GM23338 (cell line): ENCODE data around the gene BDKRB1.
A peak's percentile ranks its signal among the peaks of the same experiment; 100 is the strongest.

Experiments
- CREB1 ChIP-seq: fragments of 250-450 bp; sonication (Bioruptor Pico); IDR thresholded peaks from 2 replicates; pipeline ENCODE4 v1.5.0; 2020; ENCODE audit warnings: low read depth, mild to moderate bottlenecking, moderate library complexity
- ETS1 ChIP-seq: IDR thresholded peaks from 2 replicates; pipeline ENCODE4 v1.6.1; 2016; ENCODE audit warnings: antibody characterized with exemption
- EZH2 ChIP-seq: fragments of 200-600 bp; sonication (generic); IDR thresholded peaks from one replicate; pipeline ENCODE4 v1.8.0; 2017; ENCODE audit warnings: antibody characterized with exemption, mild to moderate bottlenecking, low read depth; ENCODE audit not compliant: unreplicated experiment
- EZH2phosphoT487 ChIP-seq: fragments of 200-600 bp; sonication (generic); IDR thresholded peaks from one replicate; pipeline ENCODE4 v1.8.1; 2018; ENCODE audit warnings: antibody characterized with exemption; ENCODE audit not compliant: unreplicated experiment
- JUNB ChIP-seq: IDR thresholded peaks from one replicate; pipeline ENCODE4 v1.6.1; 2016; ENCODE audit warnings: antibody characterized with exemption; ENCODE audit not compliant: unreplicated experiment
- NANOG ChIP-seq: IDR thresholded peaks from 2 replicates; pipeline ENCODE4 v1.6.1; 2016; ENCODE audit warnings: antibody characterized with exemption, borderline replicate concordance
- POLR2AphosphoS5 ChIP-seq: IDR thresholded peaks from 2 replicates; pipeline ENCODE4 v1.6.1; 2016; ENCODE audit warnings: antibody characterized with exemption, low read depth
- REST ChIP-seq: IDR thresholded peaks from one replicate; pipeline ENCODE4 v1.6.1; 2018; ENCODE audit warnings: antibody characterized with exemption; ENCODE audit not compliant: unreplicated experiment
- STAT1 ChIP-seq: IDR thresholded peaks from one replicate; pipeline ENCODE4 v1.6.1; 2016; ENCODE audit warnings: antibody characterized with exemption; ENCODE audit not compliant: unreplicated experiment
- ZNF114 ChIP-seq: fragments of 250-450 bp; sonication (Bioruptor Pico); IDR thresholded peaks from 2 replicates; pipeline ENCODE4 v1.5.0; 2020; ENCODE audit warnings: mild to moderate bottlenecking, moderate library complexity
- TF ChIP-seq, protein P1 (sequence below), 2 experiments: fragments of 200-600 bp in 1 of 2; sonication (generic) in 1 of 2; conservative IDR thresholded peaks; 2 replicates each; pipeline versions ENCODE4 v1.5.1 to v1.6.1; 2016 to 2017; ENCODE audit warnings: antibody characterized with exemption in 2 of 2, low read depth in 2 of 2, mild to moderate bottlenecking in 2 of 2, moderate library complexity in 1 of 2
- TF ChIP-seq, protein P2 (sequence below): fragments of 250-450 bp; sonication (Bioruptor Pico); IDR thresholded peaks from 2 replicates; pipeline ENCODE4 v1.5.0; 2020; ENCODE audit warnings: mild to moderate bottlenecking, moderate library complexity

DNA sequence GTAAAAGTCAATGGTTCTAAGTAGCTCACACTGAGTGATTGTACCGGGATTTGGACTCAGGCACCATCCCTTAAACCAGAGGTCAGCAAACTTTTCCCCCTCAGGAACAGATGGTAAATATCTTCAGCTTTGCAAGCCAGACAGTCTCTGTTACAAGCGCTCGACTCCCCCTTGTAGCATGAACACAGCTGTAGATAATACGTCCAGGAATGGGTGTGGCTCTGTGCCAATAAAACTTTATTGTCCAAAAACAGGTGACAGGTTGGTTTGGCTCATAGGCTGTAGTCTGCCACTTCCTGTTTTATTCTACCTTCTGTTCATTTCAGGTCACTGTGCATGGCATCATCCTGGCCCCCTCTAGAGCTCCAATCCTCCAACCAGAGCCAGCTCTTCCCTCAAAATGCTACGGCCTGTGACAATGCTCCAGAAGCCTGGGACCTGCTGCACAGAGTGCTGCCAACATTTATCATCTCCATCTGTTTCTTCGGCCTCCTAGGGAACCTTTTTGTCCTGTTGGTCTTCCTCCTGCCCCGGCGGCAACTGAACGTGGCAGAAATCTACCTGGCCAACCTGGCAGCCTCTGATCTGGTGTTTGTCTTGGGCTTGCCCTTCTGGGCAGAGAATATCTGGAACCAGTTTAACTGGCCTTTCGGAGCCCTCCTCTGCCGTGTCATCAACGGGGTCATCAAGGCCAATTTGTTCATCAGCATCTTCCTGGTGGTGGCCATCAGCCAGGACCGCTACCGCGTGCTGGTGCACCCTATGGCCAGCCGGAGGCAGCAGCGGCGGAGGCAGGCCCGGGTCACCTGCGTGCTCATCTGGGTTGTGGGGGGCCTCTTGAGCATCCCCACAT, 7.6 kb downstream of the BDKRB1 start:
- no peak for TF ChIP-seq EZH2phosphoT487
- TF ChIP-seq, protein P1, sequence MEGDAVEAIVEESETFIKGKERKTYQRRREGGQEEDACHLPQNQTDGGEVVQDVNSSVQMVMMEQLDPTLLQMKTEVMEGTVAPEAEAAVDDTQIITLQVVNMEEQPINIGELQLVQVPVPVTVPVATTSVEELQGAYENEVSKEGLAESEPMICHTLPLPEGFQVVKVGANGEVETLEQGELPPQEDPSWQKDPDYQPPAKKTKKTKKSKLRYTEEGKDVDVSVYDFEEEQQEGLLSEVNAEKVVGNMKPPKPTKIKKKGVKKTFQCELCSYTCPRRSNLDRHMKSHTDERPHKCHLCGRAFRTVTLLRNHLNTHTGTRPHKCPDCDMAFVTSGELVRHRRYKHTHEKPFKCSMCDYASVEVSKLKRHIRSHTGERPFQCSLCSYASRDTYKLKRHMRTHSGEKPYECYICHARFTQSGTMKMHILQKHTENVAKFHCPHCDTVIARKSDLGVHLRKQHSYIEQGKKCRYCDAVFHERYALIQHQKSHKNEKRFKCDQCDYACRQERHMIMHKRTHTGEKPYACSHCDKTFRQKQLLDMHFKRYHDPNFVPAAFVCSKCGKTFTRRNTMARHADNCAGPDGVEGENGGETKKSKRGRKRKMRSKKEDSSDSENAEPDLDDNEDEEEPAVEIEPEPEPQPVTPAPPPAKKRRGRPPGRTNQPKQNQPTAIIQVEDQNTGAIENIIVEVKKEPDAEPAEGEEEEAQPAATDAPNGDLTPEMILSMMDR (conservative IDR thresholded peaks at IDR 0.05; ENCODE audit: low read depth in 2 of 2): peak in 1 of 2 experiments; percentile 26; a peak in 2 of 4 replicates
- TF ChIP-seq REST: no peak
- no peak for TF ChIP-seq EZH2
- no peak for TF ChIP-seq POLR2AphosphoS5
- no peak for TF ChIP-seq CREB1
- TF ChIP-seq, protein P2, sequence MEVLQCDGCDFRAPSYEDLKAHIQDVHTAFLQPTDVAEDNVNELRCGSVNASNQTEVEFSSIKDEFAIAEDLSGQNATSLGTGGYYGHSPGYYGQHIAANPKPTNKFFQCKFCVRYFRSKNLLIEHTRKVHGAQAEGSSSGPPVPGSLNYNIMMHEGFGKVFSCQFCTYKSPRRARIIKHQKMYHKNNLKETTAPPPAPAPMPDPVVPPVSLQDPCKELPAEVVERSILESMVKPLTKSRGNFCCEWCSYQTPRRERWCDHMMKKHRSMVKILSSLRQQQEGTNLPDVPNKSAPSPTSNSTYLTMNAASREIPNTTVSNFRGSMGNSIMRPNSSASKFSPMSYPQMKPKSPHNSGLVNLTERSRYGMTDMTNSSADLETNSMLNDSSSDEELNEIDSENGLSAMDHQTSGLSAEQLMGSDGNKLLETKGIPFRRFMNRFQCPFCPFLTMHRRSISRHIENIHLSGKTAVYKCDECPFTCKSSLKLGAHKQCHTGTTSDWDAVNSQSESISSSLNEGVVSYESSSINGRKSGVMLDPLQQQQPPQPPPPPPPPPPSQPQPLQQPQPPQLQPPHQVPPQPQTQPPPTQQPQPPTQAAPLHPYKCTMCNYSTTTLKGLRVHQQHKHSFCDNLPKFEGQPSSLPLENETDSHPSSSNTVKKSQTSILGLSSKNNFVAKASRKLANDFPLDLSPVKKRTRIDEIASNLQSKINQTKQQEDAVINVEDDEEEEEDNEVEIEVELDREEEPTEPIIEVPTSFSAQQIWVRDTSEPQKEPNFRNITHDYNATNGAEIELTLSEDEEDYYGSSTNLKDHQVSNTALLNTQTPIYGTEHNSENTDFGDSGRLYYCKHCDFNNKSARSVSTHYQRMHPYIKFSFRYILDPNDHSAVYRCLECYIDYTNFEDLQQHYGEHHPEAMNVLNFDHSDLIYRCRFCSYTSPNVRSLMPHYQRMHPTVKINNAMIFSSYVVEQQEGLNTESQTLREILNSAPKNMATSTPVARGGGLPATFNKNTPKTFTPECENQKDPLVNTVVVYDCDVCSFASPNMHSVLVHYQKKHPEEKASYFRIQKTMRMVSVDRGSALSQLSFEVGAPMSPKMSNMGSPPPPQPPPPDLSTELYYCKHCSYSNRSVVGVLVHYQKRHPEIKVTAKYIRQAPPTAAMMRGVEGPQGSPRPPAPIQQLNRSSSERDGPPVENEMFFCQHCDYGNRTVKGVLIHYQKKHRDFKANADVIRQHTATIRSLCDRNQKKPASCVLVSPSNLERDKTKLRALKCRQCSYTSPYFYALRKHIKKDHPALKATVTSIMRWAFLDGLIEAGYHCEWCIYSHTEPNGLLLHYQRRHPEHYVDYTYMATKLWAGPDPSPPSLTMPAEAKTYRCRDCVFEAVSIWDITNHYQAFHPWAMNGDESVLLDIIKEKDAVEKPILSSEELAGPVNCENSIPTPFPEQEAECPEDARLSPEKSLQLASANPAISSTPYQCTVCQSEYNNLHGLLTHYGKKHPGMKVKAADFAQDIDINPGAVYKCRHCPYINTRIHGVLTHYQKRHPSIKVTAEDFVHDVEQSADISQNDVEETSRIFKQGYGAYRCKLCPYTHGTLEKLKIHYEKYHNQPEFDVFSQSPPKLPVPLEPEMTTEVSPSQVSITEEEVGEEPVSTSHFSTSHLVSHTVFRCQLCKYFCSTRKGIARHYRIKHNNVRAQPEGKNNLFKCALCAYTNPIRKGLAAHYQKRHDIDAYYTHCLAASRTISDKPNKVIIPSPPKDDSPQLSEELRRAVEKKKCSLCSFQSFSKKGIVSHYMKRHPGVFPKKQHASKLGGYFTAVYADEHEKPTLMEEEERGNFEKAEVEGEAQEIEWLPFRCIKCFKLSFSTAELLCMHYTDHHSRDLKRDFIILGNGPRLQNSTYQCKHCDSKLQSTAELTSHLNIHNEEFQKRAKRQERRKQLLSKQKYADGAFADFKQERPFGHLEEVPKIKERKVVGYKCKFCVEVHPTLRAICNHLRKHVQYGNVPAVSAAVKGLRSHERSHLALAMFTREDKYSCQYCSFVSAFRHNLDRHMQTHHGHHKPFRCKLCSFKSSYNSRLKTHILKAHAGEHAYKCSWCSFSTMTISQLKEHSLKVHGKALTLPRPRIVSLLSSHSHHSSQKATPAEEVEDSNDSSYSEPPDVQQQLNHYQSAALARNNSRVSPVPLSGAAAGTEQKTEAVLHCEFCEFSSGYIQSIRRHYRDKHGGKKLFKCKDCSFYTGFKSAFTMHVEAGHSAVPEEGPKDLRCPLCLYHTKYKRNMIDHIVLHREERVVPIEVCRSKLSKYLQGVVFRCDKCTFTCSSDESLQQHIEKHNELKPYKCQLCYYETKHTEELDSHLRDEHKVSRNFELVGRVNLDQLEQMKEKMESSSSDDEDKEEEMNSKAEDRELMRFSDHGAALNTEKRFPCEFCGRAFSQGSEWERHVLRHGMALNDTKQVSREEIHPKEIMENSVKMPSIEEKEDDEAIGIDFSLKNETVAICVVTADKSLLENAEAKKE (CRISPR knock-in tag): no peak
- TF ChIP-seq JUNB: no peak
- TF ChIP-seq ZNF114: no peak
- no peak for TF ChIP-seq ETS1
- no peak for TF ChIP-seq NANOG
- TF ChIP-seq STAT1: no peak
